NB4 (cell line): Measurements from ENCODE around the gene NUP62.

ENCODE experiments used
- MAX ChIP-seq: IDR thresholded peaks from 2 replicates; pipeline ENCODE4 v1.6.1; 2011; ENCODE audit warnings: low read depth, low read length
- MYC ChIP-seq: IDR thresholded peaks from 2 replicates; pipeline ENCODE4 v1.6.1; 2011; ENCODE audit warnings: low read depth, low read length
- POLR2A ChIP-seq: IDR thresholded peaks from 2 replicates; pipeline ENCODE4 v1.6.1; 2011; ENCODE audit warnings: mild to moderate bottlenecking; ENCODE audit not compliant: insufficient read length; ENCODE audit errors: extremely low read depth
- TF ChIP-seq, protein P1 (sequence below): IDR thresholded peaks from one replicate; pipeline ENCODE4 v1.5.1; 2012; ENCODE audit warnings: low read depth, low read length

DNA sequence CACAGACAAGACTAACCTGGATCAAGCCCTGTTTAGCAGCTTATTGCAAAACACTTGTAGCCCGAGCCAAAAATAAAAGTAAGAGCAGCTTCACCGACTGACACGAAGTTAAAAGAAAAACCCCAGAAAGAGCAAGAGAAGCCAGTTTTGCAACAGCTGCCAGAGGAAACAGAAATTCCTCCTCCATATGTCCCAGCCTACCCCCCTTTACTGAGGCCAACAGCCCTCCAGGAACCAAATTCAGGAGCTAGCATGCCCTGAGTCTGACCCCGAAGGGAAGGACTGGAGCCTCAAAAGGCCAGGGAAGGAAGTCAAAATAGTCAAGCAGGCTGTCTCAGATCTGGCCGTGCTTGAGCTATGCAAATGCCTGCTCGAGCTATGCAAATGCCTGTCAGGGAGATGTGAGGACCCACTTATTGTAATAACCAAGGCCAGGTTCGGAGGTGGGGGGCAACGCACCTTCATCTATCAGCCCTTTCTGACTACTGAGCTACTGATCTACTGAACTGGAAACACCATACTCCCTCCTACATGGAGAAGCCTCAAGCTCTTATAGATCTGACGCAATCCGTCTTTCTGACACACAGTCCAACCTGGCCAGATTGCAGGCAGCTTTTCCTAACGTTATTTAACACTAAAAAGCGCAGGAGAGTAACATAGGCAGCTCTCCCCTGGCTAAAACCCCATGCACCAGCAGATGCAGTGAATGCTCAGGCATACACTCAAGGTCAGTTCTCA lies 25.0 kb upstream of the NUP62 start:
- TF ChIP-seq, protein P1, sequence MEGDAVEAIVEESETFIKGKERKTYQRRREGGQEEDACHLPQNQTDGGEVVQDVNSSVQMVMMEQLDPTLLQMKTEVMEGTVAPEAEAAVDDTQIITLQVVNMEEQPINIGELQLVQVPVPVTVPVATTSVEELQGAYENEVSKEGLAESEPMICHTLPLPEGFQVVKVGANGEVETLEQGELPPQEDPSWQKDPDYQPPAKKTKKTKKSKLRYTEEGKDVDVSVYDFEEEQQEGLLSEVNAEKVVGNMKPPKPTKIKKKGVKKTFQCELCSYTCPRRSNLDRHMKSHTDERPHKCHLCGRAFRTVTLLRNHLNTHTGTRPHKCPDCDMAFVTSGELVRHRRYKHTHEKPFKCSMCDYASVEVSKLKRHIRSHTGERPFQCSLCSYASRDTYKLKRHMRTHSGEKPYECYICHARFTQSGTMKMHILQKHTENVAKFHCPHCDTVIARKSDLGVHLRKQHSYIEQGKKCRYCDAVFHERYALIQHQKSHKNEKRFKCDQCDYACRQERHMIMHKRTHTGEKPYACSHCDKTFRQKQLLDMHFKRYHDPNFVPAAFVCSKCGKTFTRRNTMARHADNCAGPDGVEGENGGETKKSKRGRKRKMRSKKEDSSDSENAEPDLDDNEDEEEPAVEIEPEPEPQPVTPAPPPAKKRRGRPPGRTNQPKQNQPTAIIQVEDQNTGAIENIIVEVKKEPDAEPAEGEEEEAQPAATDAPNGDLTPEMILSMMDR: no peak
- TF ChIP-seq POLR2A: no peak
- 0 out of 2 replicates have a peak, but pooled peaks have one; percentile 15 for TF ChIP-seq MAX
- no peak for TF ChIP-seq MYC
